HG02759 (cell line): ENCODE measurements around the gene DPEP3.
A peak's percentile ranks its signal among the peaks of the same experiment; 100 is the strongest.
"Not testable (repeated sequence)": the region's sequence is repeated elsewhere in the genome, so short reads cannot be mapped to it uniquely, and the experiment has no call there.

ENCODE experiments used
- ATAC-seq: cut with Tn5 transposase; IDR thresholded peaks from one replicate; pipeline ENCODE4 v1.9.1; 2021; ENCODE audit warnings: mild to moderate bottlenecking, moderate library complexity; ENCODE audit not compliant: unreplicated experiment

Gene DPEP3, protein sequence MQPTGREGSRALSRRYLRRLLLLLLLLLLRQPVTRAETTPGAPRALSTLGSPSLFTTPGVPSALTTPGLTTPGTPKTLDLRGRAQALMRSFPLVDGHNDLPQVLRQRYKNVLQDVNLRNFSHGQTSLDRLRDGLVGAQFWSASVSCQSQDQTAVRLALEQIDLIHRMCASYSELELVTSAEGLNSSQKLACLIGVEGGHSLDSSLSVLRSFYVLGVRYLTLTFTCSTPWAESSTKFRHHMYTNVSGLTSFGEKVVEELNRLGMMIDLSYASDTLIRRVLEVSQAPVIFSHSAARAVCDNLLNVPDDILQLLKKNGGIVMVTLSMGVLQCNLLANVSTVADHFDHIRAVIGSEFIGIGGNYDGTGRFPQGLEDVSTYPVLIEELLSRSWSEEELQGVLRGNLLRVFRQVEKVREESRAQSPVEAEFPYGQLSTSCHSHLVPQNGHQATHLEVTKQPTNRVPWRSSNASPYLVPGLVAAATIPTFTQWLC

GRCh38 chr16:67979955-67980678 is at the start of gene DPEP3:
DPEP3 (minus strand) TSS chr16:67980499; CDS start chr16:67980380, 119 bp downstream.
- no peak for ATAC-seq

DNA sequence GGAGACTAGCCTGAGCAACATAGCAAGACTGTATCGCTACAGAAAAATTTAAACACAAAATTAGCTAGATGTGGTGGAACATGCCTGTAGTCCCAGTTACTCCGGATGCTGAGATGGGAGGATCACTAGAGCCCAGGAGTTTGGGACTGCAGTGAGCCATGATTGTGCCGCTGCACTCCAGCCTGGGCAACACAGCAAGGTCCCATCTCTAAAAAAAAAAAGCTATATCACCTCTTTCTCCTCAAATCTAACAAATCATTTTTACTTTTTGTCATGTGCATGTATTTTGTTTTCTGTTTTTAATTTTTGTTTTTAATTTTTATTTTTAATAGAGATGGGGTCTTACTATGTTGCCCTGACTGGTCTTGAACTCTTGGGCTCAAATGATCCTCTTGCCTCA is 48.7 kb upstream of the DPEP3 start:
- ATAC-seq: no peak

GRCh38 chr16:68022728-68023537 is 42.6 kb upstream of the DPEP3 start, which contains the start of the genes DDX28 and DUS2:
DDX28 (minus strand) TSS chr16:68023232; CDS start chr16:68023202, 30 bp downstream.
DUS2 (plus strand) TSS chr16:68023284; CDS start chr16:68038024, 14,740 bp downstream.
- peak; percentile 89 for ATAC-seq

DNA sequence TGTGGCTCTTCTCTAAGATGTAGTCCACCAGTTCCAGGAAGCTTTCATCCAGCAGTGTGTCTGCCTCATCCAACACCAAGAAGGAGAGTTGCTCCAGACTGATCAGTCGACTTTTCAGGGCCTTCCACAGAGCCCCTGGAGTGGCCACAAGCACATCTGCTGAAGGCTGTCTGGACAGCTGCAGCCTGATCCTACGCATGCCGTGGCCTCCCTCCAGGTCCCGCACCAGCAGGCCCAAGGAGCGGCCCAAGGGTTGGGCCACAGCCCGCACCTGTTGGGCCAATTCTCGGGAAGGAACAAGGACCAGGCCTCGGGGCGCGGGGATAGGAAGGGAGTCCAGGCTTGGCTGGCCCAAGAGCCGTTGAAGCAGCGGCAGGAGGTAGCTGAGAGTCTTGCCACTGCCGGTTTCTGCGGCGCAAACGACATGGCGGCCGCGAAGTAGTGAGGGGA is 42.0 kb upstream of the DPEP3 start:
- ATAC-seq: no peak

DNA sequence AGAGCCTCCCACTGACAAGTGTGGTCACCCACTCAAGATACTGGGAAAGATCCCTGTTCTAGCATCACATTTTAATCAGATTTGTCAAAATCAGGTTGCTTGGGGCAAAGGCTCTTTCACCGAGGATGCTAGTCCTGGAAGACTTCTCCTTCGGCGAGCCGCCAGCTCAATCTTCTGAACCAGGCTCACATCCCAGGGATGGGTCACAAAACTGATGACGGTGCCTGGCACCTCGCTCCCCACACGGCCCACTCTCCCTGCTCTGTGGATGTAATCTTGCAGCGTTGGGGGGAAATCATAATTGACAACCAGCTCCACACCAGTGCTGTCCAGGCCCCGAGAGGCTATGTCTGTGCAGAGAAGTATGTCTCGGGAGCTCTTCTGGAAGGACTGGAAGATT is 41.2 kb upstream of the DPEP3 start:
- ATAC-seq: no peak

DNA sequence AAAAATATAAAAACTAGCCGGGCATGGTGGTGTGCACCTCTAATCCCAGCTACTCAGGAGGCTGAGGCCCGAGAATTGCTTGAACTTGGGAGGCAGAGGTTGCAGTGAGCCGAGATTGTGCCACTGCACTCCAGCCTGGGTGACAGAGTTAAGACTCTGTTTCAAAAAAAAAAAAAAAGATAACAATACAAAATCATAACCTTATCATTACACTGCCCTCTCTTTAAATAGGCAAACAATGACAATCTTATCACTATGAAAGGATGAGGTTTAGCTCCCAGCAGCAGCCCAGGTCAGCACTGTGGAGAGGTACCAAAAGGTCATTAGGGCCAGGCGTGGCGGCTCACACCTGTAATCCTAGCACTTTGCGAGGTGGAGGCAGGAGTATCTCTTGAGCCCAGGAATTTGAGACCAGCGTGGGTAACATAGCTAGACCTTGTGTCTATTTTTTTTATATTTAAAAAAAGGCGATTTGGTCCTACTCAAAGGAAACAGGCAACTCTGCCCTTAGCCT is 38.9 kb upstream of the DPEP3 start:
- no peak for ATAC-seq

DNA sequence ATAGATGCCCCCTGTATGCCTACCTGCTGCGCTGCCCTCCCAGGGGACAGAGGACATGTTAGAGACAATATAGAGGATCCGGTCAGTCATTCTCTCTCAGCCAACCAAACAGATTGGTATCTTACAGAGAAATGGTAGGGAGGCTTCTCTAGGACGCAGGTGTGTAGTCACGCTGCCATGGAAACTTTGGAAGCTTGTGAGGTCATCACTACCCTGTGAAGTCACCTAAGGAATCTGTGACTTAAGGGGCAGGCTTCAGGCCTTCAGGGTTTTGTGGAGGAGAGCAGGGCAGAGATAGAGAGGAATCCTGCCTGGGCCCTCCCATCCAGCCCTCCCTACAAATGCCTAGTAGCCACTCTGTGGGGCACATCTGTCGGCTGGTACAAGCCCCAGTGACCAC is 35.4 kb upstream of the DPEP3 start, which contains the start of gene DPEP2NB:
Gene DPEP2NB, minus strand, starts transcription at position 231 of the 400 bp plus-strand sequence. Its CDS starts 141 bp downstream, at position 90.
- ATAC-seq: no peak

DNA sequence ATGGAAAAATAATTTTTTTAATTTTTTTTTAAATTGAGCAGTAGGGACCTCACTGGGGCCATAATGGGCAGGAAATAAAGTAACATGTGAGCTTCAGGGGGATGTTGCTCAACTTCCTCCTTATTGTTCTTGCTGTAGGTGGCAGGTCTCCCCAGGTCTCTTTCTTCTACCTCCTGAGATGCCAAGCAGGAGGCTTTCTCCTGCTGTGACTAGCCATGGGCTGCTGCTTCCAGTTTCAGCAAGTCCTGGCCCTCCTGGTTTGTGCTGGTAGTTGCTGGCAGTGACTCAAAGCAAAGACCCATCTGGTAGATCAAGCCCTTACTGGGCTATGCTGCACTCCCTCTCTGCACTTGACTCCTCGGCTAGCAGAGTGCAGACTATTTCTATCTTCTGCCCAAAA is 33.1 kb upstream of the DPEP3 start:
- ATAC-seq: no peak

- ATAC-seq: not testable (repeated sequence)
Measured at GRCh38 chr16:68009872-68010271, 29.6 kb upstream of the DPEP3 start.

GRCh38 chr16:68009157-68009735 is 28.9 kb upstream of the DPEP3 start:
- ATAC-seq: no peak

DNA sequence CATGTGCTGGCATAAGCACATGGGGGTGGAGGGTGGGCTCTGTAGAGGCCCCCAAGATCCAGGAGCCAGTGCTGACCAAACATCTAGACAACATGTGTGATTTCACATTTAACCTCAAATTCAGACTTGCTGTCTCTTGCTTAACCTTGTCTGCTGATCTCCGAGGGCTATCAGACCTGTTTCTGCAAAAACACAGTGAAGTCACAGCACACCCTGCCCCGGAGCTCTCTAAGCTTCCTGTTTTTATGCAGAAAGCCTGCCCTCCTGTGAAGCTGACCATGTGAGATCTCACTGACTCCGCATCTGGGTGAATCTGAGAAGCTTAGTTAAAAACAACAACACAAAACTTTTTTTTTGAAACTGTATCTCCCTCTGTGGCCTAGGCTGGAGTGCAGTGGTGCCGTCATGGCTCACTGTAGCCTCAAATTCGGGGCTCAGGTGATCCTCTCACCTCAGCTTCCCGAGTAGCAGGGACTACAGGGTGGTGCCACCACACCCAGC is 25.5 kb upstream of the DPEP3 start:
- no peak for ATAC-seq

GRCh38 chr16:68005211-68005610 is 24.9 kb upstream of the DPEP3 start:
- ATAC-seq: no peak

- ATAC-seq: no peak
Measured at GRCh38 chr16:68003031-68003430, 22.7 kb upstream of the DPEP3 start.

- no peak for ATAC-seq
Measured at GRCh38 chr16:68000450-68000849, 20.2 kb upstream of the DPEP3 start.

DNA sequence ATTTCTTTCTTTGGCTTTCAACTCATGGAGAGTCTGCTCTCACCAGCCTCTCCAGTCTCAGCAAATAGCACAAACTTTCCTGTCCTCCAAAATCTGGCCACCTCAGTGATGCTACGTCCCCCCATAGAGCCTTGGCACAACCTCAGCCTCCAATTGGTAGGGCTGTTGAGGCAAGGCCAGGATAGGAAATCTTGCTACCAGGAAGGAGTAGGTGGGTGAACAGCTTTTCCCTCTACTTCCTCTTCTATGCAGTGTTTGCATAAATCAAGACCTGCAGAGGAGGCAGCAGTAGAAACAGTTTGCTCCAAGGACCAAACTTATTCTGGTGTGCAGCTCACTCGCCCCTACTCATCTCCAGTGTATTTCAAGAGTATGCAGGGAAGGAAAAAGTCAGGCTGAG is 19.7 kb upstream of the DPEP3 start:
- no peak for ATAC-seq

DNA sequence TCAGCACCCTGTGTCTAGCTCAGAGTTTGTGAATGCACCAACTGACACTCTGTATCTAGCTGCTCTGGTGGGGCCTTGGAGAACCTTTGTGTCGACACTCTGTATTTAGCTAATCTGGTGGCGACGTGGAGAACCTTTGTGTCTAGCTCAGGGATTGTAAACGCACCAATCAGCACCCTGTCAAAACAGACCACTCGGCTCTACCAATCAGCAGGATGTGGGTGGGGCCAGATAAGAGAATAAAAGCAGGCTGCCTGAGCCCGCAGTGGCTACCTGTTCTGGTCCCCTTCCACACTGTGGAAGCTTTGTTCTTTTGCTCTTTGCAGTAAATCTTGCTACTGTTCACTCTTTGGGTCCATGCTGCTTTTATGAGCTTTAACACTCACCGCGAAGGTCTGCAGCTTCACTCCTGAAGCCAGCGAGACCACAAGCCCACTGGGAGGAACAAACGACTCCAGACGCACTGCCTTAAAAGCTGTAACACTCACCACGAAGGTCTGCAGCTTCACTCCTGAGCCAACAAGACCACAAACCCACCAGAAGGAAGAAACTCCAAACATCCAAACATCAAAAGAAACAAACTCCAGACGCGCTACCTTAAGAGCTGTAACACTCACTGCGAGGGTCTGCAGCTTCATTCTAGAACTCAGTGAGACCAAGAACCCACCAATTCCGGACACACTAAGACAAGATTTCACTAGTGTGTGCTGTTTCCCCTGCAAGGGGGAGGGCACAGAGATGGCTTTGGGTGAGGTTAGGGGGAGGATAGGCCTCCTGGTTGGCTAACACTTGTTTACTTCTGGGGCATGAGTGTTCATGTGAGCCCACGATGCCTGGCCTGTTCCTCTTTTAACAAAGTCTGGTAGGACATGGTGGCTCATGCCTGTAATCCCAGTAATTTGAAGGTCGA is 18.7 kb upstream of the DPEP3 start, which contains the start of gene DPEP2:
Gene DPEP2, minus strand, starts transcription at position 706 of the 910 bp plus-strand sequence. CDS start 6,272 bp downstream, outside the sequence.
- not testable (repeated sequence) for ATAC-seq

DNA sequence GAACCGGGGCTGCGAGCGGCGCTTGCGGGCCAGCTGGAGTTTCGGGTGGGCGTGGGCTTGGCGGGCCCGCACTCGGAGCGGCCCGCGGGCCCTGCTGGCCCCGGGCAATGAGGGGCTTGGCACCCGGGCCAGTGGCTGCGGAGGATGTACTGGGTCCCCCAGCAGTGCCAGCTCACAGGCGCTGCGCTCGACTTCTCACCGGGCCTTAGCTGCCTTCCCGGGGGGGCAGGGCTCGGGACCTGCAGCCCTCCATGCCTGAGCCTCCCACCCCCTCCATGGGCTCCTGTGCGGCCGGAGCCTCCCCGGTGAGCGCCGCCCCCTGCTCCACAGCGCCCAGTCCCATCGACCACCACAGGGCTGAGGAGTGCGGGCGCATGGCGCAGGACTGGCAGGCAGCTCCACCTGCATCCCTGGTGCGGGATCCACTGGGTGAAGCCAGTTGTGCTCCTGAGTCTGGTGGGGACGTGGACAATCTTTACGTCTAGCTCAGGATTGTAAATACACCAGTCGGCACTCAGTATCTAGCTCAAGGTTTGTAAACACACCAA is 18.0 kb upstream of the DPEP3 start:
- ATAC-seq: not testable (repeated sequence)

DNA sequence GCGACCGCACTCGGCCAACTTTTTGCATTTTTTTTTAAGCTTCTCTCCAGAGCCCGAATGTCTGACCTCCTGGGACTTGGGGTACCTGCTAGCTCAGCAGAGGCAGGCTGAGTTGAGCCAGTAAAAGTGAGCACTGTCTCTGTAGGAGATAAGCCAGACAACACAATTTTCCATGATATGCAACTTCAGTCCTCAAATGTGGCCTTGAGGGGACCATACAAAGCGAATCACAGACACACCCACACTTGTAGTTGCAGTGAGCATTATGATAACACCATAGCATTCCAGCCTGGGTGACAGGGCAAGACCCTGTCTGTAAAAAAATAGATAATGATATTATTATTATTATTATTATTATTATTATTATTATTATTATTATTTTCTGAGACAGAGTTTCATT is 16.4 kb upstream of the DPEP3 start:
- ATAC-seq: no peak
